Neural progenitor cell (in vitro differentiated cells): ENCODE measurements around the gene SFSWAP. TPM values are rescaled to one million over a fixed set of nuclear protein-coding genes. Genes with fewer than 3 reads are reported as not detected.

ENCODE experiments used
- DNase-seq: peaks from one replicate; pipeline ENCODE4 v3.0.0-alpha.2; 2016; ENCODE audit warnings: low spot score
- H2AFZ ChIP-seq: fragments of 200-600 bp; sonication (generic); replicated peaks from 2 replicates; pipeline ENCODE4 v1.6.1; 2016; ENCODE audit warnings: antibody characterized with exemption
- H3F3A ChIP-seq: fragments of 200-600 bp; sonication (generic); 2 replicates; pipeline ENCODE4 v1.6.1; 2016; ENCODE audit warnings: antibody characterized with exemption, low read depth
- H3K27ac ChIP-seq: fragments of 200-600 bp; sonication (generic); 2 replicates; pipeline ENCODE4 v1.5.1; 2016; ENCODE audit warnings: mild to moderate bottlenecking
- H3K27me3 ChIP-seq: fragments of 200-600 bp; sonication (generic); 2 replicates; pipeline ENCODE4 v1.6.1; 2016; ENCODE audit warnings: mild to moderate bottlenecking, moderate library complexity
- H3K36me3 ChIP-seq: fragments of 200-600 bp; sonication (generic); 2 replicates; pipeline ENCODE4 v1.5.1; 2016
- H3K4me1 ChIP-seq: fragments of 200-600 bp; sonication (generic); 2 replicates; pipeline ENCODE4 v1.6.1; 2016; ENCODE audit warnings: mixed run types
- H3K4me2 ChIP-seq: fragments of 200-600 bp; sonication (generic); 2 replicates; pipeline ENCODE4 v1.6.1; 2016
- H3K4me3 ChIP-seq: fragments of 200-600 bp; sonication (generic); 2 replicates; pipeline ENCODE4 v1.5.1; 2016
- H3K79me2 ChIP-seq: fragments of 200-600 bp; sonication (generic); 2 replicates; pipeline ENCODE4 v1.6.1; 2016; ENCODE audit warnings: low read depth
- H3K9ac ChIP-seq: fragments of 200-600 bp; sonication (generic); 2 replicates; pipeline ENCODE4 v1.6.1; 2016
- H3K9me3 ChIP-seq: fragments of 200-600 bp; sonication (generic); 2 replicates; pipeline ENCODE4 v1.5.1; 2016; ENCODE audit warnings: low read depth
- H4K20me1 ChIP-seq: fragments of 200-600 bp; sonication (generic); 2 replicates; pipeline ENCODE4 v1.6.1; 2016; ENCODE audit warnings: low read depth
- H3K27ac Mint-ChIP-seq: 3 replicates; pipeline ENCODE4 v1.8.0; 2021; ENCODE audit warnings: mixed read lengths
- H3K27me3 Mint-ChIP-seq: 2 replicates; pipeline ENCODE4 v1.8.0; 2022; ENCODE audit warnings: low read depth, mild to moderate bottlenecking, inconsistent platforms, moderate library complexity, mixed read lengths; ENCODE audit not compliant: insufficient read depth
- H3K36me3 Mint-ChIP-seq: 3 replicates; pipeline ENCODE4 v1.8.0; 2021; ENCODE audit warnings: mixed read lengths
- H3K4me1 Mint-ChIP-seq: 3 replicates; pipeline ENCODE4 v1.8.0; 2021; ENCODE audit warnings: mixed read lengths
- H3K4me3 Mint-ChIP-seq: 3 replicates; pipeline ENCODE4 v1.8.0; 2021; ENCODE audit warnings: mild to moderate bottlenecking, moderate library complexity, mixed read lengths
- H3K9me3 Mint-ChIP-seq: 3 replicates; pipeline ENCODE4 v1.8.0; 2020; ENCODE audit warnings: mixed read lengths
- EZH2 ChIP-seq: fragments of 200-600 bp; sonication (generic); IDR thresholded peaks from 2 replicates; pipeline ENCODE4 v1.6.1; 2017; ENCODE audit warnings: antibody characterized with exemption, mild to moderate bottlenecking, moderate library complexity
- EZH2phosphoT487 ChIP-seq: fragments of 200-600 bp; sonication (generic); IDR thresholded peaks from 2 replicates; pipeline ENCODE4 v1.6.1; 2017; ENCODE audit warnings: antibody characterized with exemption
- total RNA-seq: library from RNA; depleted of rRNA; stranded (reverse); fragments of >200 nt; gene quantifications from 2 replicates; pipeline ENCODE4 v1.2.3, GENCODE V29; 2015; ENCODE audit warnings: low replicate concordance
- TF ChIP-seq, protein P1 (sequence below): fragments of 200-600 bp; sonication (generic); IDR thresholded peaks from 2 replicates; pipeline ENCODE4 v1.5.1; 2017; ENCODE audit warnings: antibody characterized with exemption, mild to moderate bottlenecking

The SFSWAP gene
- total RNA-seq, 1 donor from 2014 or later, result 37.0 TPM

- H3K36me3 Mint-ChIP-seq, result no peaks in the 10 kb centered on the region
- no peak for TF ChIP-seq EZH2
- H2AFZ ChIP-seq, result no peak overlapping the region
- no peaks in the 10 kb centered on the region for H3K27me3 ChIP-seq
- no peaks in the 10 kb centered on the region for H3K4me1 Mint-ChIP-seq
- H3K4me3 ChIP-seq, result no peak overlapping the region
- H3F3A ChIP-seq, result no peaks in the 10 kb centered on the region
- H3K9ac ChIP-seq, result no peak overlapping the region
- peaks cover 6% of the 10 kb centered on the region for H3K9me3 Mint-ChIP-seq
- no peaks in the 10 kb centered on the region for H3K9me3 ChIP-seq
- H3K27ac ChIP-seq, result no peak overlapping the region
- H3K4me3 Mint-ChIP-seq, result no peak overlapping the region
- no peaks in the 10 kb centered on the region for H3K4me1 ChIP-seq
- no peaks in the 10 kb centered on the region for H3K36me3 ChIP-seq
- no peaks in the 10 kb centered on the region for H3K27me3 Mint-ChIP-seq
- H4K20me1 ChIP-seq, result no peaks in the 10 kb centered on the region
- no peak overlapping the region for H3K27ac Mint-ChIP-seq
- H3K4me2 ChIP-seq, result no peak overlapping the region
- DNase-seq, result no peak
- no peaks in the 10 kb centered on the region for H3K79me2 ChIP-seq
Observed at GRCh38 chr12:131699434-131699833, 11.5 kb upstream of the SFSWAP start.

DNA sequence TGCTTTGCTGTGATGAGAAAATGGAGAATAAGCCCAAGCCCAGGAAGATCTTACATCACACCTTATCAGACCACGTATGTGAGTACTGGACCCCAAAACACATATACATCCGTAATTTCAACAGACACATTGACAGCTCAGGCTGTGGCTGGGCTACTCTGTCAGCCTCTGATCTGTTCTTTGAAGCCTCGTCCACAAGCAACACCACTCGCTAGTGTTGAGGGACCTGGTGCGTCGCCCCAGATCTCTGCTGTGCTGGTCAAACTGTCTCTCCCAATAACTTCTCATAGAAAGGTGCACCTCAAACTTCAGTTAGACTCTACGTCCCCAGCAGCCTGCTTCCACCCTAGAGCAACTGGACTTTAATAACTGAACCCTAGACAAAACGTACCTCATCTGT, 10.6 kb upstream of the SFSWAP start:
- no peak overlapping the region for H3K4me2 ChIP-seq
- H3K4me3 ChIP-seq, result no peak overlapping the region
- Mint-ChIP-seq H3K9me3 (peaks cover 6% of the 10 kb centered on the region), H3K27ac (no peak overlapping the region), H3K27me3 (no peaks in the 10 kb centered on the region), H3K4me3 (no peak overlapping the region), H3K36me3 (no peaks in the 10 kb centered on the region), H3K4me1 (no peaks in the 10 kb centered on the region)
- no peaks in the 10 kb centered on the region for H3K36me3 ChIP-seq
- H3K9me3 ChIP-seq, result no peaks in the 10 kb centered on the region
- no peaks in the 10 kb centered on the region for H4K20me1 ChIP-seq
- no peak for DNase-seq
- no peaks in the 10 kb centered on the region for H3F3A ChIP-seq
- no peaks in the 10 kb centered on the region for H3K4me1 ChIP-seq
- no peak overlapping the region for H3K27ac ChIP-seq
- H2AFZ ChIP-seq, result no peak overlapping the region
- TF ChIP-seq EZH2phosphoT487, result no peak
- TF ChIP-seq EZH2, result no peak
- TF ChIP-seq, protein P1, sequence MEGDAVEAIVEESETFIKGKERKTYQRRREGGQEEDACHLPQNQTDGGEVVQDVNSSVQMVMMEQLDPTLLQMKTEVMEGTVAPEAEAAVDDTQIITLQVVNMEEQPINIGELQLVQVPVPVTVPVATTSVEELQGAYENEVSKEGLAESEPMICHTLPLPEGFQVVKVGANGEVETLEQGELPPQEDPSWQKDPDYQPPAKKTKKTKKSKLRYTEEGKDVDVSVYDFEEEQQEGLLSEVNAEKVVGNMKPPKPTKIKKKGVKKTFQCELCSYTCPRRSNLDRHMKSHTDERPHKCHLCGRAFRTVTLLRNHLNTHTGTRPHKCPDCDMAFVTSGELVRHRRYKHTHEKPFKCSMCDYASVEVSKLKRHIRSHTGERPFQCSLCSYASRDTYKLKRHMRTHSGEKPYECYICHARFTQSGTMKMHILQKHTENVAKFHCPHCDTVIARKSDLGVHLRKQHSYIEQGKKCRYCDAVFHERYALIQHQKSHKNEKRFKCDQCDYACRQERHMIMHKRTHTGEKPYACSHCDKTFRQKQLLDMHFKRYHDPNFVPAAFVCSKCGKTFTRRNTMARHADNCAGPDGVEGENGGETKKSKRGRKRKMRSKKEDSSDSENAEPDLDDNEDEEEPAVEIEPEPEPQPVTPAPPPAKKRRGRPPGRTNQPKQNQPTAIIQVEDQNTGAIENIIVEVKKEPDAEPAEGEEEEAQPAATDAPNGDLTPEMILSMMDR, result no peak
- no peaks in the 10 kb centered on the region for H3K79me2 ChIP-seq
- H3K9ac ChIP-seq, result no peak overlapping the region
- H3K27me3 ChIP-seq, result no peaks in the 10 kb centered on the region

GRCh38 chr12:131701705-131702572, 9.0 kb upstream of the SFSWAP start:
- Histone ChIP-seq H3K36me3 (no peaks in the 10 kb centered on the region), H3K9me3 (no peaks in the 10 kb centered on the region), H3K27me3 (no peaks in the 10 kb centered on the region), H3K4me3 (no peak overlapping the region), H3K79me2 (no peaks in the 10 kb centered on the region), H3K4me2 (no peak overlapping the region), H3K9ac (no peak overlapping the region), H2AFZ (no peak overlapping the region), H4K20me1 (no peaks in the 10 kb centered on the region), H3F3A (no peaks in the 10 kb centered on the region), H3K27ac (no peak overlapping the region), H3K4me1 (no peaks in the 10 kb centered on the region)
- DNase-seq, result no peak
- Mint-ChIP-seq H3K4me1 (no peaks in the 10 kb centered on the region), H3K9me3 (peaks cover 6% of the 10 kb centered on the region), H3K27ac (no peak overlapping the region), H3K36me3 (no peaks in the 10 kb centered on the region), H3K27me3 (no peaks in the 10 kb centered on the region), H3K4me3 (no peak overlapping the region)
- TF ChIP-seq EZH2 (no peak), EZH2phosphoT487 (no peak)
- TF ChIP-seq, protein P1, result no peak

DNA sequence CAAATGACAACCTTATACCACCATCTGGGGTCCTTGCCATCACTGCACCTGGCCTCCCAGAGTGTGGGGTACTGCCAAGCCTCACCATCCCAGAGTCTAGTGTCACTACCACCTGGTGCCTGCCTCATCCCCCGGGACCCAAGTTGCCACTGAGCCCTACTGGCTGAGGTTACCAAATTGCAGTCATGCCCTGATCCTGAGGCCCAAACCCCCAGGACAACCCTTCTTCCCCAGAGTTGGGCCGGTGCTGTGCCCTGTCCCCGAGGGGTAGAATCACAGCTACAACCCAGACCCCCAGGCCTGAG, 8.4 kb upstream of the SFSWAP start:
- TF ChIP-seq EZH2phosphoT487 (no peak), EZH2 (no peak)
- TF ChIP-seq, protein P1, result no peak
- Histone ChIP-seq H3K27ac (no peak overlapping the region), H3K4me3 (no peak overlapping the region), H3F3A (no peaks in the 10 kb centered on the region), H3K36me3 (no peaks in the 10 kb centered on the region), H4K20me1 (no peaks in the 10 kb centered on the region), H3K9me3 (no peaks in the 10 kb centered on the region), H3K4me2 (no peak overlapping the region), H3K9ac (no peak overlapping the region), H3K27me3 (no peaks in the 10 kb centered on the region), H3K4me1 (no peaks in the 10 kb centered on the region), H3K79me2 (no peaks in the 10 kb centered on the region), H2AFZ (no peak overlapping the region)
- H3K27ac Mint-ChIP-seq, result no peak overlapping the region
- DNase-seq, result no peak
- H3K9me3 Mint-ChIP-seq, result peaks cover 6% of the 10 kb centered on the region
- H3K27me3 Mint-ChIP-seq, result no peaks in the 10 kb centered on the region
- no peaks in the 10 kb centered on the region for H3K4me1 Mint-ChIP-seq
- no peaks in the 10 kb centered on the region for H3K36me3 Mint-ChIP-seq
- no peak overlapping the region for H3K4me3 Mint-ChIP-seq
